Raji (cell line): ENCODE results near the gene MGMT.

Experiments used
- POLR2A ChIP-seq: IDR thresholded peaks from 2 replicates; pipeline ENCODE4 v1.6.1; 2011; ENCODE audit warnings: low read depth, low read length, control low read depth; ENCODE audit not compliant: insufficient read depth

MGMT gene

DNA sequence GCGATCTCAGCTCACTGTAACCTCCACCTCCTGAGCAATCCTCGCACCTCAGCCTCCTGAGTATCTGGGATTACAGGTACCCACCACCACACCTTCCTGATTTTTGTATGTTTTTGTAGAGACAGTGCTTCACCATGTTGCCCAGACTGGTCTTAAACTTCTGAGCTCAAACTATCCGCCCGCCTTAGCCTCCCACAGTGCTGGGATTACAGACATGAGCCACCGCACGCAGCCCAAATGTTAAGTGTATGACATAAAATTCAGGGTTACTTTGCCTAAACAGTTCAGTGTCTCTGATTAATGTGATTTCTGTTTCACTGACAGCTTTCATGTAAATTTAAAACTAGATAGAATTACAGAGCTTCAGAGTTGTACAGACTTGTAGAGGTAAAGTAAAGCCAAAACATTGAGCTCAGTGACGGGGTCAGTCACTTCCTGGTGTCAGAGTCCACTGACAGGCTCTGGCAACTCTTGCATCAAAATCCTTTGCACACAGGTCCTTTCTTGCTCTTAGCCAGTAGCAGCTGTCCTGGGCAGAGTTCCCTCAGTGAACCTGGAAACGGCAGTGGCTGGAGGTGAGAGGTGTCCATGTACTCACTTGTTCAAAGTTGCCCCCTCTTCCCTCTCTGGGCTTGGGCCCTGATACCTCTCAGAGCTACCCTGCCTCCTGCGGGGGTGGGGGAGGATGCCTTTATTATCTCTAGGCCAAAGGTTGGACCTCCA lies 33.7 kb downstream of the MGMT start:
- no peak for TF ChIP-seq POLR2A

DNA sequence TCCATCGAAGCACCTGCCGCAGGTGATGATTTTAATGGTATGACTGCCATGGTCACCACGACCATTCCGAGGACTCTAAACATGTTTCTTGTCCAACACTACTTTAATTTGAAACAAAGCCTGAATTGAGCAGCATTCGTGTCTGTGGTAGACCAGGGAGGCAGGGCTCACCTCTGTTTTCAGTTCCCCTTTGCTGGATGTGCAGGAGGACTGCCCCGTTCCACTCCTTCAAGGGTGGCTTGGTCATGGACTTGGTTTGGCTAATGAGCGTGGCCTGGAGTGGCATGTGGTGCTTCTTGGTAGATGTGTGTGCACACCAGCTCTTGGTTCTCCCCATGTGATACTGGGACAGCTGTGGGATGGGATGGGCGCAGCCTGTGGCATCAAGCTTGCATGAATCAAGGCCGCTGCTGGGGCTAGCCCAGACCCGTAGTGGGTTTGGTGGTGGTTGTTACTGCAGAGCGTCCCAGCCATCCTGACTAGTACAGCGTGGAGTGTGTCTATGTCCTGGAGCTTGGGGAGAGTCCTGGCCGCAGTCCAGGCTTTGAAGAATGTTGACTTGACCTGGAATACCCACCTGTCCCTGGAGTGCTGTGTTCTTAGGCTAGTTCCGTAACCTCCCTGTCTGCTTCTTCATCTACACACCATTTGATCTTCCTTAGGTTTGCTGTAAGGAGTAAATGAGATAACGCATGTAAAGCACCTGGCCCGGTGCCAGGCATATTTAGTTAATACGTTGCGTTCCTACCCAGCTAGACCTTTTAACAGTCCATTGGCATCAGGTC lies 34.8 kb downstream of the MGMT start:
- TF ChIP-seq POLR2A = no peak

DNA sequence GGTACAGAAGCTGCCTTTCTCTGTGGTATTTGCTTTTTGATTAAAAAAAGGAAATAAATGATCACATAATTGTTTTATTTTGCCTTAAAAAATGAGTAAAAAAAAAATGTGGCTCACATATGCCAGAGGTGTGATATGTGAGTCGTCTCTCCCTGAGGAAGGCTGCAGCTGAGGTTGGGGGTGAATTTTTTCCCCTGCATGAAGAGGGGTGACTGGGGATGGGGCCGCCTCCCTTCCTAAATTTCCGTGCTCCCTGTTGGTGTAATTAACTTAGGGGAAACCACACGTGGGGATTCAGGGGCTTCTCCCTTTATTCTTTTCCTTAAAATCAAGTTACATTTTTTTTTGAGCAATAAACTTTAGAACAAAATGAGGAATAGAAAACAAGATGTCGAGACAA lies 35.4 kb downstream of the MGMT start:
- no peak for TF ChIP-seq POLR2A

DNA sequence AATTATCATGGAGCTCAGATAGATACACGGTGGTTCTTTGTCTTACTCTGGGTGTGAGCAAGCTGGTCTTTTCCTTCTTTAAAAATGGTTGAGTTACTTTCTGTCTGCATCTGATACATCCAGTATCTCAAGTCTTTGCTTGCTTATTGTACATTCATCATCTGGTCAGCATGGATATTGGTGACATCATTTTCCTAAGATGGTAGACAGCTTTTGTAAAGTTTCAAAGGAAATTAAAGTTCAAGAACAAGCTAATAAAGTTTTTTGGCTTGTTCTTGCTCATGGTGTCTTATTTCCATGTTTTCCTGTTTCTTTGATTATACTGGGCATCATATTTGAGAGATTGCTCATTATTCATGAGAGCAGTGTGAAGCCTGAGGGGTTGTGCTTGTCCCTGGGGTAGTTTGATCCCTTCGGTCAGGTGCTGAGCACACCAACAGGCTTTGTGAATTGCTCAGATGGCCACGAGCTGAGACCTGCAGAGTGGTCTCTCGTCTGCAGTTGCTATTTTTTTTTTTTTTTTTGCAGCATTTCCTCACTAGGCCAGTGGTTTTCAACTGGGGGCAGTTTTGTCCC lies 38.5 kb downstream of the MGMT start:
- TF ChIP-seq POLR2A = no peak

DNA sequence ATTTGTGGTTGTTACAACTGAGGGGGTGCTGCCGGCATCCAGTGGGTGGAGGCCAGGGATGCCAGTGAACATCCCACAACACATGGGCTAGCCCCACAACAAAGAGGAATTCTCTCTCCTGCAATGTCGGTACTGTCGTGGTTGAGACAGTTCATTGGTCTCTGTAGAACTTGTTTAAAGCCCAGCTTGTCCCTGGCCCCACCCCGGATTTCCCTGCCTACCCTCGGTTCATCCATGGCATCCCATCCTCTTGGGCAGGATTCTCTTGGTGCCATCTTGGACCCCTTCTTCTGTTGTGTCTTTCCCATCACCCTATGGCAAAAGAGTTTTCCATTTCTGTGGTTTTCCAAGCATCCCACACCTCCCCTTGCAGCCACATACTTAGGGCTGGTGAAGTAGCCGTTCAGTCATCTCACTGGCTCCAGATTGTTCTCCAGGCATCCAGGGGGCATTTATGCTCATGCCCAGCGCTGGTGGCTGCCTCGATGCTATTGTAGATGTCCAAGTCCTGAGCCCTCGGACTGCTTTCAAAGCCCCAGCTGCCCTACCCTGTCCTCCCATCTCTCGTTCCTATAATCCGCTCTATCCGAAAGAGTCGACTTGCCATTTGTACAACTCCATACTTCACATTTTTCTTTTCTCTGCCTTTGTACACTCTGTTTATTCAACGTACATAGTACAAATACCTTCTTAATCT lies 39.2 kb downstream of the MGMT start:
- TF ChIP-seq POLR2A = no peak

DNA sequence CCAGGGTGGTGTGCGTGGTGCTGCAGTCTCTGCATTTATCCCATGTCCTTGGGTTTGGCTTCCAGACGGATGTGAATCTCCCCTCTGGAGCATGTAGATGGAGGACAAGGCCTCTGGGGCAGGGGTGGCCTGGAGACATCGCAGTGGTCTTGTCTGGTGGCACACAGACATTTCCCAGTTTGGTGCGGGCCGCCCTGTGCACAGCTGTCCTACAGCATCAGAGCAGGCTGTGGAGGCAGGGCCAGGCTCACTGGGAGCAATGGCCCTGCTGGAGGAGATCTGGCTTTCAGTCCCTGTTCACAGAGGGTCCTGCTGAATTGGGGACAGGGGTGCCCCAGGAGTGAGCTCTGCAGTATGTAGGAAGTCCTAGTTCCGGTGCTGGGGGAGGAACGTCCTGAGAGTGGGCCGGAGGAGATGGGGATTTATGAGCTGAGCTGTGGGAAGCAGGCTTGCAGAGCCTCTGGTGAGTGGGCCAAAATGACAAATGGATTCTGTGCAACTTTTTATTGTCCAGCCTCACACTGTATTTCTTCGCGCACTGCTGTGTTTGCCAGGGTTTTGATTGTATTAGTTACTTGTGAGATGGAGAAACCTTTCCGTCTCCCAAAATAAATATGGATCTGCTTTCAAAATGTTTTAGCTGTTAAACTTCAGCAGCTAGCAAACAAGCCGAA lies 40.3 kb downstream of the MGMT start:
- no peak for TF ChIP-seq POLR2A

DNA sequence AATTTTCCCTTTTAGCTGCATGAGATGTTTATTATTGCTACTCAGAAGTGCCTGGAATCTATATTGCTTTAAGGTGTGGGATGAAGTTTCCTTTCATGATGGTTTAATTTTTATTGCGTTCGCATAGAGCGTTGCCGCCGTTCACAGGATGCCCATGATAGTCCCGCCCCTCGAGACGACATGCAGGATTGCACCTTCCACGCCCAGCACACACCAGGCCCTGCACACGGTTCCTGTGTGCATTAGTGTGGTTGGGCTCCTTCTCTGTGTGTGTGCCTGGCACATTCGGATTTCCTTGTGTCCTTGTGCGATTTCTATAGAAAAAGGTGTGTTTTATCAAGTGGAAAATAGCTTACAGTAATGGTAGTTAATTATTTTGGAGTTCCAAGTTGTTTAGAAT lies 42.1 kb downstream of the MGMT start:
- TF ChIP-seq POLR2A = no peak

DNA sequence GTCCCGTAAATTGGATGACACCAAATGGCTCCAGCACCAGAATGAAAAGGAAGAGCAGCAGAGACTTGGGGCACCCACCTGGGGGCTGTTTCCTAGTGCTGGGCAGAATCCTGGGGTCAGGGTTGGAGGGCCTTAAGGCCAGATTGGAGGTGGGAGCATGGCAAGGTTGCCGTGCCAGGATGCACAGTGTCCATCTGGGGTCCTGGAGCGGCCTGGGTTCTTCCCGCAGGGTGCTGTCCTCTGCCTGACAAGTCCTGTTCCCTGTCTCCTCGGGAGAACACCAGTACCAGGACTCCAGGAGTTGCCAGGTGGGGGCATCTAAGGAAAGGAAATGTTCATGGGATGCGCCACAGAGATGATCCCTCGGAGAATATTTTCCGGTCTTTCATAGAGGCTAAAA lies 42.8 kb downstream of the MGMT start:
- TF ChIP-seq POLR2A = no peak

DNA sequence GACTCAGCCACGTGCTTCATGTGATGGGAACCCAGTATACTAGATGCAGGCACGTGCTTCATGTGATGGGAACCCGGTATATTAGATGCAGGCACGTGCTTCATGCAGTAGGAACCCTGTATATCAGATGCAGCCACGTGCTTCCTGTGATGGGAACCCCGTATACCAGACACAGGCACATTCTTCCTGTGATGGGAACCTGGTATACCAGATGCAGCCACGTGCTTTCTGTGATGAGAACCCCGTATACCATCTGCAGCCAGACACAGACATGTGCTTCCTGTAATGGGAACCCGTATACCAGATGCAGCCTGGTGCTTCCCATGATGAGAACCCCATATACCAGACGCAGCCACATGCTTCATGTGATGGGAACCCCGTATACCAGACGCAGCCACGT lies 44.0 kb downstream of the MGMT start:
- TF ChIP-seq POLR2A = no peak

DNA sequence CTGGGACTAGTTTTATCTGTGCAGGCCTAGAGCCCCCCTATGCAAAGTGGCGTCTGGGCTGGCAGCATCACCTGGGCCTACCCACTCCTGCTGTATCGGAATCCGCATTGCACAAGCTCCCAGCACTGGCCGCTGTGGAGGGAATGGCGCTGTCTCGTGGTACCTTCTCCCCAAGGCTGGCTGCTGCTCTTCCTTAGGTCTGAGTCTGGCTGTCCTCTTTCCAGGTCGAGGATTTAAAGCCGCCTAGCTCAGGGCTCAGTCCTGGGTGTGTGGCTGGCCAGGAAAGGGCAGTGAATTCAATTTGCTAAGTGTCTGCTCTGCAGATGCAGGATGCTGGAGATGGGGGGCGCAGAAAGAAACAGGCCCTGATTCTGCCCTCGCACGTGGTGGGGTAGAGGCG lies 44.7 kb downstream of the MGMT start:
- TF ChIP-seq POLR2A = no peak

DNA sequence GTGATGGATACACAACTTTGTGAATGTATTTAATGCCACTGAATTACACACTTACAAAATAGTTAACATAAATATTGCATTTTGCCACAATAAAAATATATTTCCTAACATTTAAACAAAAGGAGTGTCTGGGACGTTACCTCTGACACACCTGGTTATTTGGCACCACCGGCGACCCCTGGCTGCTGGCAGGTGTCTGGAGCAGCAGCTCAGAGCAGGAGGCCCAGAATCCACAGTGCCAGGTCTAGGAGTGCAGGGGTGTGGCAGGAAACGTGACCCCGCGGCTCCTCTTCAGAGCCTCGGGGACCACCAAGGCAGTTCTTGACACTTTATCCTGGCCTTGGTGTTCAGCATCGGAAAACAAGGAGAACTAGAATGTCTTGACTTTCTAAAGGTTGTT lies 46.3 kb downstream of the MGMT start:
- no peak for TF ChIP-seq POLR2A

DNA sequence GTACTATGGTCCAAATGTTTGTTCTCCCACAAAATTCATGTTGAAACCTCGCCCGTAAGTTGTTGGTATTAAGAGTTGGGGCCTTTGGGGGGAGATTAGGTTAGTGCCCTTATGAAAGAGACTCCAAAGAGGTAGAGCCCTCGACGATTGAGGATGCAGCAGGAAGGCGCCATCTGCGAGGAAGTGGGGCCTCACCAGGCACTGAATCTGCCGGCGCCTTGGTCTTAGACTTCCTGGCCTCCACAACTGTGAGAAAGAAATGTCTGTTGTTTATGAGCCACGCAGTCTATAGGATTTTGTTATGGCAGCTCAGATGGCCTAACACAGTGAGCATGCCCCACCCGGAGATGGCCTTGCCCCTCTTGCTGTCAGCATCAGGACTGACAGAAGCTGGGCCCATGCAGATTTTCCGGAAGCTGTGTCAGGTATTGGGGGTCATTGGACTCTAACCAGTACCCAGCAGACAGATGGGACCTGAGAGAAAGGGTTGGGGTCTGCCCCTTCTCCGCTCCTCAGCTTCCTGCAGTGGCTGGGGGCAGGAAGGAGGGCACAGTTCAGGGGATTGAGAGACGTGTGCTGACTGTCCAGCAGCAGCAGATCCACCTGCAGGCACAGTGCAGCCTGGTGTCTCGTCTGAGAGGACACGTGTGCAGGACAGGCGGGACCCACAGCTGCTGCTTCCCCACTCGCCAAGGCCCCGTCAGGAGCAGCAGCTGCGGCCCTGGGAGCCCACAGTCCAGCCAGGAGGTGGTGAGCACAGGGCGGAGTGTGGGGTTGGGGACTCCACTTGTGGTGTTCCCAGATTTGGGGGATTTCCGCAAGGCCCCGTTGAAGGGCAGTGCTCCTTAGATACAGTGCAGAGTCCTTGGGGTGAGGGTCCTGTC lies 47.8 kb downstream of the MGMT start:
- no peak for TF ChIP-seq POLR2A

DNA sequence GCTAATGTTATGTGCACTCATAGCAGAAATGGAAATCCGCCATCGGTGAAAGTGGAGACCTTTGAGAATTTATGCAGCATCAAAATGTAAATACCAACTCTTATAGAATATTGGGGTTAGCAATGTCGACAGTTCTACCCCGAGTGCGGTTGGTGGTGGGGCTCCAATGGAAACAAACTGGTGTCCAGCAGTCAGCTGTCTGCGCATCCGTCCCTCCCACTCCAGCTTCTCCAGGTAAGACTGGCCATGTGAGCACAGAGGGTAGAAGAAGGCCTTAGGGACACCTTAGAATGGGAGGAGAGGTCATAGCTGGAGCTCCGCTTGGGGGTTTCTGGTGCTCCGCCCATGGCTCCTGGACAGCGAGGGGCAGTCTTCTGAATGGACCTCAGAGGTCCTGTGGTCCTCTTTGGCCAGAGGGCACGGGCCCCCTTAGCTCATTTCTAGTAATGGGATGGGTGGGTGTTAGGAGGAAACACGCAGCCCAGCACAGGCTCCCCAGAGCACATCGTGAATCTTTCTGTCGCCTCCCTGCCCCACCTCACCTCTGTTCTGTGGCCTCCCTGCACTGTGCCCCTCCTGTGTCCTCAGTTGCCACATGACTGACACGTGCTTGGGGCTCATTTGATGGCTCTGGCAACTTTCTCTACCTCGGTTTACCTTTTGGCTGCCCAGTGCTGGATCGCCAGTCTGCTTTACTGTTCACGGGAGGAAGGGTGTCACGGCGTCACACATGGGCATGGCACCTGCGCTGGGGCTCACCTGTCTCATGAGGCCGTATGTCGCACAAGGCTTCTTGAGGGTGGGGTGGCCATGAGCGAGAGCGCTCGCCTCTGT lies 50.0 kb downstream of the MGMT start:
- TF ChIP-seq POLR2A = no peak

DNA sequence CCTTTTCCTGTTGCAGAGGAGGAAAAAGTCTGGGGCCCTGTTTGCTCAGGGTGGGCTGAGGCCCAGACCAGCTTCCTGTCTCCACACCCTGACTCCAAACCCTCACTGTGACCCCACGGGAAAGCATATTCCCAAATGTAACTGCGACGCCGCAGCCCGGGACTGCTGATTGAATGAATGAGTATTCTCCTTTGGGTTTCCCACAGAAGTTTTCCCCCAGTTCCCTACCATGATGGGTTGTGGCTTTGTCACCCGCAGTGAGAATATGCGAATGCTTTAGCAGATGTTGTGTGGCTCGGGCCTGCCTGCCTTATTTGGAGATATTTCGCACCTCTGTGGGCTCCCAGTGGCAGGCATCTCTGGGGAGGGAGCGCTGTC lies 50.6 kb downstream of the MGMT start:
- no peak for TF ChIP-seq POLR2A

DNA sequence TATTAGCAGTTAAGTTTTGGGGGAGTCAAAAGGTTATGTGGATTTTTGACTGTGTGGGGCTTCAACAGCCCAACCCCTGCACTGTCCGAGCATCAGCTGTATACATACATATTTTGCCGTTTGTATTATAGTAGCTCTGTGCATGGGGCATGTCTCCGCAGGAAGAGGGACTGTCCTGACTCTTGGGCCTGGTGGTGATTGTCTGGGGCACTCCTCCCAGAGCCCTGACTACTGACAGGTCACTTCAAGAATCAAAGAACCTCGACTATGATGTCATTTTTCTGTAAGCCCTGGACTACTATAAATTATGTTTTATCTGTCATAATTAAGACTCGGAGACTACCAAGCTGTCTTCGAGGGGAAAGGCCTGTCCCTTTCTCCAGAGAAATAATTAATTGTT lies 51.8 kb downstream of the MGMT start:
- TF ChIP-seq POLR2A = no peak
